GM18505 (cell line): ENCODE data around the gene ATP13A3.

ENCODE experiments used
- ATAC-seq: cut with Tn5 transposase; IDR thresholded peaks from one replicate; pipeline ENCODE4 v1.9.1; 2021; ENCODE audit not compliant: unreplicated experiment
- POLR2A ChIP-seq: IDR thresholded peaks from 4 replicates; pipeline ENCODE4 v1.6.1; 2011; ENCODE audit warnings: borderline replicate concordance; ENCODE audit not compliant: insufficient read depth, insufficient read length; ENCODE audit errors: extremely low read depth

ATP13A3 gene

GRCh38 chr3:194395778-194396538 is 90.8 kb downstream of the ATP13A3 start:
- TF ChIP-seq POLR2A, result no peak
- ATAC-seq, result no peak

DNA sequence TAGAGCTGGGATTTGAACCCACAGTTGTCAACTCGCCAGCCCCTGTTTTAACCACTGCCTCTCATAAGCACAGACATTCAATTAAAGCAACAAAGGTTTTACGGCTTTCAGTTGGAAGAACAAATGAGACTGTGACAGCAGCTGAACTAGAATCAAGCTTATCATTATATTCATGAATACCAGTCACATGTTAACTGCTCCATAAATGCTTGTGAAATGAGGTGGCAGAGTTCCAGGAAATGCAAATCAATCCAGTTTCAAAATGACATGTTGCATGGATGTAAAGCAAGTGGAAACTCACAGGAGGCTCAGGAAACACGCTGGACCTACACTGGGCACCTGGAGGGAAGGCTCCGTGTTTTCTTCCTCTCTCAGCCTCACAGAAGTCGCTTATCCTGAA is 91.6 kb downstream of the ATP13A3 start:
- no peak for ATAC-seq
- TF ChIP-seq POLR2A, result no peak

DNA sequence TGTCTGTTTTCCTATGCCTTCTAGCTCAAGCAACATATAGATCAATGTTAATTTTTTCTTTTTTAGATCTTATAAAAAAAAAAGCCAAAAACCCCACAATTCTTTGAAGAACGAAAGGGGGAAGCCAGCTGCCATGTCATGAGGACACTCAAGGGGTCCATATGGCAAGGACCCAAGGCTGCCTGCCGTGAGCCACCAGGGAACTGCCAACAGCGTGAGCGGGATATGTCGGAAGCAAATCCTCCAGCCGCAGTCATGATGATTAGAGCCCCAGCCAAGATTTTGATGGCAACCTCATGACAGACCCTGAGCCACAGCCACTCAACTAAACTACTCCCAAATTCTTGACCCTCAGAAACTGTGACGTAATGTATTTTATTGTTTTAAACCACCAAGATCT is 94.2 kb downstream of the ATP13A3 start:
- no peak for TF ChIP-seq POLR2A

GRCh38 chr3:194390835-194391234 is 96.0 kb downstream of the ATP13A3 start:
- ATAC-seq, result no peak
- TF ChIP-seq POLR2A, result no peak

More for the DNA sequence above, 94.2 kb downstream of the ATP13A3 start:
- ATAC-seq, result no peak

DNA sequence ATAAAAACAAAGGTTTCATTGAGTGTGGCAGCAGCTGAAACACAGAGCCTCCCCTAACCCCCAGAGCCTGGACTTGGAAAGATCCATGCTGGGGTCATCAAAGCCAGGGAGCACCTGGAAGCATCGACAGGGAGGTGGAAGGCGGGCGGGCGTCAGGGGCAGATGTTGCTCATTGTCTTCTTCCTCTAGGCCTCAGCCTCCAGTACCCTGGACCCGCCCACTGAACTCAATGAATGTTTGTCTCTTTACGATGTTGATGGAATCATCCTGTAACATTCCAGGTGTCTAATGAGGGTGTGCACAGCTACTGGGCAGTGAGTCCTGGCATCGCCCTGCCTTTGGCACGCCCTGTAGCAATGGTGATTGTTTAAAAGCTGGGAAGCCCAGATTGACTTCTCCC is 97.5 kb downstream of the ATP13A3 start:
- no peak for TF ChIP-seq POLR2A
- no peak for ATAC-seq

DNA sequence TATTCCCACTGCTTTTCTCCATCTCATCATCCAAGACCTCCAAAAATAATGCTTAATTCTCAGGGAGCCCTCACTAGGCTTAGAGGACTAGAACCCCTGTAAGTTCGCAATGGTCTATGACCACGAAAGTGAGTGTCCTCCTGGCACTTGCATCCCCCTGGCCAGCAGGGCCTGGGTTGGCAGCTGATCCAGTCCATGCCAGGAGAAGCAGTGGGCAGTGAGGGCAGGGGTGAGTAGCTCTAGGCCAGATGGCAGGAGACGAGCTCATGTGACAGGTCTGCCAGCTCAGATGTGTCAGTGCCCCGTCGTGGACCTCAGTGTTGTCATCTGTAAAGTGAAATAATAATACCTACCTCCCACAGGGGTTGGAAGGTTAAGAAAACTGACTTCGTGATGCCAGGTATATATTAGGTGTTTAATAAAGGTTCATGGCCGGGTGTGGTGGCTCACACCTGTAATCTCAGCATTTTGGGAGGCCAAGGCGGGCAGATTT is 98.8 kb downstream of the ATP13A3 start:
- ATAC-seq, result no peak
- no peak for TF ChIP-seq POLR2A

GRCh38 chr3:194387276-194387675 is 99.5 kb downstream of the ATP13A3 start:
- TF ChIP-seq POLR2A, result no peak
- ATAC-seq, result no peak

- TF ChIP-seq POLR2A, result no peak
- ATAC-seq, result no peak
Observed at GRCh38 chr3:194386648-194387047, 100.2 kb downstream of the ATP13A3 start.

DNA sequence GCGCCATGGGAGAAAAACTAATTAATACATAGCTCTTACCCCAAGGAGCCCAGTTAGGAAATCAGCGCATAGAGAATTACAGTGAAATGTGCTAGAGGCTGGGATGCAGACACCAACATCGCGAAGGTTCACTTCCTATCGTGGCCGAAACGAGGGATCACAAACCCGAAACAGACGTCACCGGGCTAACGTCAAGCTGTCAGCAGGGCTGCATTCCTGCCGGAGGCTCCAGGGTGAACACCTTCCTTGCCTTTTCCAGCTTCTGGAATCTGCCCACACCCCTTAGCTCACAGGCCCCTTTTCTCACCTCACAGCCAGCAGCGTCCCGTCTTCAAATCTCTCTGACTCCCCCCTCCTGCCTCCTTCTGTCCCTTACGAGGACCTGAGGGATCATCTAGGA is 100.7 kb downstream of the ATP13A3 start:
- ATAC-seq, result no peak
- no peak for TF ChIP-seq POLR2A

DNA sequence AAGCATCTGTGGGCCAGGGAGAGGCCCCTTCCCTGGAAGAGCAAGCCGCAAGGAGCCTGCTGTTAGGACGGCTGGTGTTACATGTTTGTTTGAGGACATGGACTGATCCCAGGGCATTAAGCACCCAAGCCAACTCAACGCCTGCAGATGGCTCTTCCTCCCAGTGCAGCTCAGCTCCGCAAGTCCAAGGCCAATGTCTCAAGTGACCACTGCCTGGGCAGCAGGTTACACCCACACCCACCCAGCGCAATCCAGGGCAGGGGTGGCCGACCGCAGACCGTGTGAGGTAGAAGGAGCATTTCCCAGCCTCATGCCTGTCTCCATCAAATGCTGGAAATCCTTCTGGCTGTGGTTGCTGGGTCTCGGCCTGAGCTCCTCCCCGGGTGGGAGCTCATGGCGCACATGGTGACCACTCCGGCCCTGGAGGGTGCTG is 102.2 kb downstream of the ATP13A3 start:
- TF ChIP-seq POLR2A, result no peak
- no peak for ATAC-seq

- no peak for ATAC-seq
- TF ChIP-seq POLR2A, result no peak
Observed at GRCh38 chr3:194384156-194384555, 102.6 kb downstream of the ATP13A3 start.

DNA sequence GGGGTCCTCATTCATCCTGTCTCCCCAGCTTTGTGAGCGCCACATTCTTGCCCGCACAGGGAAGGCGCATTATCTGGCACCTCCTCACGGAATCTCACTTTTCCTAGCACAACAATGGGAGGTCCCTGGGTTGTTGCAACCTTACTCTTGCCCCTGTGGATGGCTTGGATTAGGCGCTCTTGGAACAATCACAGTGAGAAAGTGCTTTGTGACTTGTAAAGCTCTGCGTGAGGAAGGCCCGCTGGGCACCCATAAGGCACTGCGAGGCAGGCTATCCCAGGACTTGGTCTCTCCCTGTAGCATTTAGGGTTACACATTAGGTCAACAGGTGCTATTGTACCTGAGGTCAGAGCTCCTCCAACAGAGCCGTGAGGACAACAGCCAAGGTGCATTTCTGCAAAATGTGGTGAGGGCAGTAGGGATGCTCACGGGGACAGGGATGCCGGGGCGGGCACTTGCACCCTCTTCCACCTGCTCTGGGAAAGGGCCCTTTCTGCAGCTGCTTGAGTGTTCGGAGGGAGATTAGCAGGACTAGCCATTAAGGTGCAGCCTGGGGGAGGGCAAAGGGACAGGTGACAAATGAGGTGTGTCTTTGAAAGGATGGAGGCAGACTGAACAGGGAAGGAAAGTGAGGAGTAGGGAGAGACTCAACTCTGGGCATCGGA is 103.4 kb downstream of the ATP13A3 start:
- no peak for TF ChIP-seq POLR2A
- ATAC-seq, result no peak

GRCh38 chr3:194382892-194383223 is 103.9 kb downstream of the ATP13A3 start:
- no peak for TF ChIP-seq POLR2A
- ATAC-seq, result no peak

- ATAC-seq, result no peak
Observed at GRCh38 chr3:194382196-194382891, 104.5 kb downstream of the ATP13A3 start.

DNA sequence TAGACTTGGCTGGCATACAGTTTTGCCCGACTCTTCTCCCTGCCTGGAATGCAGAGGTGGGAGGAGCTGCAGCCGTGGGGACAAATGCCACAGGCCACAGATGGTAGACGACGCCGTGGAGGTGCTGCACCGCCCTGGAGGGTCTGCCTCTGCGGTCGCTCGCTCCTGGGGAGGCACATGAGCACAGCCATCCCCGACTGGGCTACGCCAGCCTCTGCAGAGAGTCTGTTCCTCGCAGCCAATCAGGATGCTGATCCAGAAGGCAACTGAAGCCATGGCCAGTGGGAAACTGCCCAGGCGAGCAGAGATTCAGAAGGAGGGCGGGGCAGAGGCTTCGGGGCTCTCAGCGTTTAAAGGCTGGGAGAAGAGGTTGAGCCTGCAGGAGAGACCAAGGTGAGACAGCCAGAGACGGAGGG is 105.3 kb downstream of the ATP13A3 start:
- ATAC-seq, result no peak
- no peak for TF ChIP-seq POLR2A

More at GRCh38 chr3:194382196-194382891, 104.5 kb downstream of the ATP13A3 start:
- TF ChIP-seq POLR2A, result no peak

GRCh38 chr3:194380326-194380725 is 106.5 kb downstream of the ATP13A3 start:
- no peak for ATAC-seq
- no peak for TF ChIP-seq POLR2A
